Thoracic aorta (tissue), 2 donors: ENCODE measurements around the gene P3R3URF. TPM values are rescaled to one million over a fixed set of nuclear protein-coding genes. Genes with fewer than 3 reads are reported as not detected.

Experiments
- ATAC-seq: fragments of 150-250 bp; one replicate; pipeline ENCODE4 v1.8.0; 2017; ENCODE audit warnings: low read depth; ENCODE audit not compliant: insufficient number of reproducible peaks, low FRiP score
- DNase-seq: peaks from one replicate; pipeline ENCODE4 v3.0.0-alpha.2; 2020; ENCODE audit warnings: low spot score
- H3K27ac ChIP-seq, 2 donors: fragments of 200-600 bp; sonication (generic); 1 replicate in 1 of 2; 2 replicates in 1 of 2; pipeline ENCODE4 v1.5.1; 2016; ENCODE audit warnings: mild to moderate bottlenecking in 2 of 2, moderate library complexity in 2 of 2
- H3K27me3 ChIP-seq: fragments of 200-600 bp; sonication (generic); replicated peaks from 2 replicates; pipeline ENCODE4 v1.6.0; 2016; ENCODE audit warnings: mild to moderate bottlenecking; ENCODE audit not compliant: insufficient read depth
- H3K36me3 ChIP-seq: fragments of 200-600 bp; sonication (generic); one replicate; pipeline ENCODE4 v1.5.1; 2016
- H3K4me1 ChIP-seq, 2 donors: fragments of 200-600 bp; sonication (generic); 1 replicate in 1 of 2; 2 replicates in 1 of 2; pipeline versions ENCODE4 v1.5.1 to v1.6.0; 2016; ENCODE audit warnings: low read depth in 2 of 2, mild to moderate bottlenecking in 1 of 2; ENCODE audit not compliant: control insufficient read depth in 1 of 2
- H3K4me3 ChIP-seq: fragments of 200-600 bp; sonication (generic); 2 replicates; pipeline ENCODE4 v1.5.1; 2016; ENCODE audit warnings: mild to moderate bottlenecking
- H3K9me3 ChIP-seq: fragments of 200-600 bp; sonication (generic); 2 replicates; pipeline ENCODE4 v1.5.1; 2016
- CTCF ChIP-seq: fragments of 200-600 bp; sonication (generic); IDR thresholded peaks from one replicate; pipeline ENCODE4 v1.5.1; 2019; ENCODE audit warnings: antibody characterized with exemption
- total RNA-seq, 2 donors: library from RNA; depleted of rRNA; stranded (reverse); fragments of >200 nt; gene quantifications; one replicate each; pipeline versions ENCODE4 v1.1.0 to v1.2.3, GENCODE V29; 2016

The P3R3URF gene
- total RNA-seq, 2 donors from 2014 or later = not detected

DNA sequence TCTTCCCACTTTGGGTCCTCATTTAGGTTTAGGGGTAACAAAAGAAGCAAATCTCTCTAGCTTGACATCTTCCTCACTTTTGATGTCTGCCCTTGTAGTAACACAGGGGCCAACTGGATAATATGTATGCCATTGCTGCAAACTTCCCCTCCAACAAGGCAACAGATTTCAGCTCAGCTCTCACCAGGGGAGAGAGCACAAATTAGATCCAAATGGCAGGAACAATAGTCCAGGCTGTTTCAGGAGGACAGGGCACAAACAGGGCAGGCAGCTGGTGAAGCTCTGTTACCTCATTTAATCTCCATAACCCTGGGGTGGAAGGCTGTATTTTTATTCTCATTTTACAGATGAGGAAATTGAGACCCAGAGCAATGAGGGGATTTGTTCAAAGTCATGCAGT is 39.6 kb downstream of the P3R3URF start:
- Histone ChIP-seq H3K27me3 (no peaks in the 10 kb centered on the region), H3K4me1 (peaks cover 3 to 35% of the 10 kb centered on the region in 2 donors), H3K36me3 (no peaks in the 10 kb centered on the region), H3K4me3 (no peak overlapping the region), H3K9me3 (no peaks in the 10 kb centered on the region), H3K27ac (no peak overlapping the region)
- ATAC-seq (no peak), DNase-seq (no peak)
- TF ChIP-seq CTCF = no peak

GRCh38 chr1:46134660-46135331 is 41.5 kb downstream of the P3R3URF start:
- no peaks in the 10 kb centered on the region for H3K36me3 ChIP-seq
- H3K4me3 ChIP-seq = peak overlapping the region; percentile 17
- no peaks in the 10 kb centered on the region for H3K27me3 ChIP-seq
- no peaks in the 10 kb centered on the region for H3K9me3 ChIP-seq
- ATAC-seq (peak; percentile 14), DNase-seq (no peak)
- H3K4me1 ChIP-seq = peaks cover 8 to 44% of the 10 kb centered on the region in 2 donors
- no peak for TF ChIP-seq CTCF
- peak overlapping the region; percentile 85 to 98 for H3K27ac ChIP-seq

GRCh38 chr1:46133781-46134350 is 42.4 kb downstream of the P3R3URF start:
- Histone ChIP-seq H3K4me3 (peak overlapping the region; percentile 75), H3K27ac (peak overlapping the region; percentile 85 to 98), H3K36me3 (no peaks in the 10 kb centered on the region), H3K9me3 (no peaks in the 10 kb centered on the region), H3K27me3 (no peaks in the 10 kb centered on the region), H3K4me1 (peaks cover 8 to 47% of the 10 kb centered on the region in 2 donors)
- ATAC-seq (no peak), DNase-seq (no peak)
- no peak for TF ChIP-seq CTCF

GRCh38 chr1:46133181-46133658 is 43.1 kb downstream of the P3R3URF start:
- TF ChIP-seq CTCF = no peak
- no peak for DNase-seq
- peak overlapping the region; percentile 85 to 98 for H3K27ac ChIP-seq

GRCh38 chr1:46132529-46133180 is 43.6 kb downstream of the P3R3URF start, which contains the start of gene PIK3R3:
Gene PIK3R3, minus strand, starts transcription at chr1:46132629. Its CDS starts 677 bp downstream, at chr1:46131952.
- Histone ChIP-seq H3K27me3 (no peaks in the 10 kb centered on the region), H3K27ac (peak within 1 kb of the TSS; percentile 85 to 98), H3K4me1 (peaks cover 8 to 55% of the 10 kb centered on the region in 2 donors), H3K4me3 (peak within 1 kb of the TSS; percentile 75), H3K9me3 (no peaks in the 10 kb centered on the region), H3K36me3 (no peaks in the 10 kb centered on the region)
- TF ChIP-seq CTCF = no peak
- ATAC-seq (peak; percentile 92), DNase-seq (peak; percentile 87)

More at GRCh38 chr1:46133181-46133658, 43.1 kb downstream of the P3R3URF start:
- peak overlapping the region; percentile 75 for H3K4me3 ChIP-seq
- no peaks in the 10 kb centered on the region for H3K27me3 ChIP-seq
- no peaks in the 10 kb centered on the region for H3K9me3 ChIP-seq
- H3K36me3 ChIP-seq = no peaks in the 10 kb centered on the region
- ATAC-seq = no peak
- H3K4me1 ChIP-seq = peaks cover 8 to 53% of the 10 kb centered on the region in 2 donors
